Liver (tissue), 9 donors: ENCODE results near the gene RALGAPB. TPM values are rescaled to one million over a fixed set of nuclear protein-coding genes. Genes with fewer than 3 reads are reported as not detected.

Source experiments
- DNase-seq: peaks from one replicate; pipeline ENCODE4 v3.0.0-alpha.2; 2017; ENCODE audit warnings: low spot score
- H3K27ac ChIP-seq, 2 donors: one replicate each; pipeline ENCODE4 v1.7.0; 2013; ENCODE audit warnings: inconsistent platforms in 2 of 2, low read length in 2 of 2, control low read depth in 1 of 2, low read depth in 1 of 2, mild to moderate bottlenecking in 1 of 2
- H3K27me3 ChIP-seq, 4 donors: one replicate each; pipeline versions ENCODE4 v1.6.1 to v1.7.0; 2013; ENCODE audit warnings: low read length in 3 of 4, inconsistent platforms in 1 of 4, mild to moderate bottlenecking in 1 of 4, moderate library complexity in 1 of 4; ENCODE audit not compliant: control insufficient read depth in 4 of 4, insufficient read depth in 4 of 4
- H3K36me3 ChIP-seq, 4 donors: one replicate each; pipeline versions ENCODE4 v1.6.1 to v1.7.0; 2013; ENCODE audit warnings: low read length in 3 of 4, mild to moderate bottlenecking in 3 of 4, low read depth in 1 of 4, moderate library complexity in 1 of 4; ENCODE audit not compliant: control insufficient read depth in 4 of 4, insufficient read depth in 3 of 4
- H3K4me1 ChIP-seq, 4 donors: one replicate each; pipeline versions ENCODE4 v1.6.1 to v1.7.0; 2013; ENCODE audit warnings: low read length in 3 of 4, mild to moderate bottlenecking in 3 of 4, moderate library complexity in 1 of 4; ENCODE audit not compliant: control insufficient read depth in 4 of 4, insufficient read depth in 4 of 4
- H3K4me3 ChIP-seq, 3 donors: one replicate each; pipeline versions ENCODE4 v1.6.1 to v1.7.0; 2013; ENCODE audit warnings: low read length in 3 of 3, control low read depth in 1 of 3, low read depth in 1 of 3, mild to moderate bottlenecking in 1 of 3
- H3K9ac ChIP-seq, 2 donors: one replicate each; pipeline ENCODE4 v1.7.0; 2013; ENCODE audit warnings: low read length in 2 of 2, mild to moderate bottlenecking in 2 of 2, moderate library complexity in 2 of 2, control low read depth in 1 of 2, low read depth in 1 of 2
- H3K9me3 ChIP-seq, 4 donors: one replicate each; pipeline versions ENCODE4 v1.6.1 to v1.7.0; 2013; ENCODE audit warnings: low read length in 3 of 4; ENCODE audit not compliant: control insufficient read depth in 4 of 4
- ATF3 ChIP-seq: IDR thresholded peaks from 2 replicates; pipeline ENCODE4 v1.6.1; 2016; ENCODE audit warnings: antibody characterized with exemption
- FOXA1 ChIP-seq: IDR thresholded peaks from 2 replicates; pipeline ENCODE4 v1.6.1; 2016; ENCODE audit warnings: antibody characterized with exemption
- FOXA2 ChIP-seq: IDR thresholded peaks from 2 replicates; pipeline ENCODE4 v1.6.1; 2016; ENCODE audit warnings: antibody characterized with exemption
- GABPA ChIP-seq, 2 donors: IDR thresholded peaks in 1 of 2; conservative IDR thresholded peaks in 1 of 2; 2 replicates each; pipeline ENCODE4 v1.6.1; 2016; ENCODE audit warnings: antibody characterized with exemption in 2 of 2, mild to moderate bottlenecking in 1 of 2, moderate library complexity in 1 of 2
- HNF4A ChIP-seq, 2 donors: conservative IDR thresholded peaks; 2 replicates each; pipeline ENCODE4 v1.6.1; 2016; ENCODE audit warnings: antibody characterized with exemption in 2 of 2, mild to moderate bottlenecking in 2 of 2
- HNF4G ChIP-seq: IDR thresholded peaks from 2 replicates; pipeline ENCODE4 v1.6.1; 2016; ENCODE audit warnings: antibody characterized with exemption
- MAX ChIP-seq: IDR thresholded peaks from 2 replicates; pipeline ENCODE4 v1.6.1; 2016; ENCODE audit warnings: antibody characterized with exemption
- RAD21 ChIP-seq, 2 donors: IDR thresholded peaks; 2 replicates each; pipeline ENCODE4 v1.6.1; 2016; ENCODE audit warnings: antibody characterized with exemption in 2 of 2, mild to moderate bottlenecking in 2 of 2
- REST ChIP-seq: IDR thresholded peaks from 2 replicates; pipeline ENCODE4 v1.6.1; 2016; ENCODE audit warnings: antibody characterized with exemption, mild to moderate bottlenecking
- YY1 ChIP-seq: IDR thresholded peaks from 2 replicates; pipeline ENCODE4 v1.6.1; 2016; ENCODE audit warnings: antibody characterized with exemption, mild to moderate bottlenecking
- ZBTB33 ChIP-seq: IDR thresholded peaks from 2 replicates; pipeline ENCODE4 v1.6.1; 2016; ENCODE audit warnings: antibody characterized with exemption
- WGBS: extraction: QIAGEN DNeasy Blood & Tissue Kit; methylation state at CpG from one replicate; pipeline ENCODE4 v1.1.7; 2013; 5-methylcytosine and 5-hydroxymethylcytosine counted together
- polyA plus RNA-seq, 2 donors: library from polyadenylated mRNA; stranded (reverse) in 1 of 2; unstranded in 1 of 2; fragments of 200-250 nt in 1 of 2; fragments of >200 nt in 1 of 2; fragmentation: Nextera tagmentation in 1 of 2; extraction: Ambion mirVana in 1 of 2; gene quantifications; one replicate each; pipeline versions ENCODE4 v1.2.1 to v1.2.3, GENCODE V29; 2013 to 2015
- total RNA-seq, 2 donors: library from RNA; depleted of rRNA; stranded (reverse); fragments of >200 nt; gene quantifications; one replicate each; pipeline ENCODE4 v1.2.3, GENCODE V29; 2014
- donor health status: healthy.
- donor health status: healthy.
- donor health status: healthy.
- donor health status: healthy.
- donor health status: healthy.

Gene RALGAPB
- total and polyA plus RNA-seq, 4 donors = 4.3 to 19.7 (median 9.5) TPM

GRCh38 chr20:38537176-38537575 is 64.5 kb downstream of the RALGAPB start (continued):
- no peak for TF ChIP-seq YY1

GRCh38 chr20:38538789-38539188 is 66.1 kb downstream of the RALGAPB start:
- DNase-seq = no peak
- WGBS = 97% methylated on average over 2 of the region's 2 CpGs
- Histone ChIP-seq H3K4me1 (no peaks in the 10 kb centered on the region), H3K9me3 (no peaks in the 10 kb centered on the region), H3K9ac (no peak overlapping the region), H3K4me3 (no peak overlapping the region), H3K27me3 (no peaks in the 10 kb centered on the region), H3K36me3 (peaks cover 9 to 79% (median 61%) of the 10 kb centered on the region in 4 donors), H3K27ac (no peak overlapping the region)
- TF ChIP-seq YY1 (no peak), ZBTB33 (no peak), MAX (no peak)

GRCh38 chr20:38543014-38543906 is 70.6 kb downstream of the RALGAPB start:
- WGBS = 92% methylated on average over 7 of the region's 7 CpGs
- TF ChIP-seq ATF3 (no peak), ZBTB33 (no peak), REST (no peak), HNF4A (conservative IDR thresholded peaks at IDR 0.05) (no peak), RAD21 (IDR thresholded peaks at IDR 0.05) (no peak), HNF4G (no peak), FOXA1 (no peak), FOXA2 (no peak), GABPA (IDR thresholded peaks at IDR 0.05 in 1 of 2, conservative IDR thresholded peaks at IDR 0.05 in 1 of 2) (no peak)
- Histone ChIP-seq H3K4me3 (no peak overlapping the region), H3K9ac (no peak overlapping the region), H3K27me3 (no peaks in the 10 kb centered on the region), H3K4me1 (peaks cover 0 to 1% (median 0%) of the 10 kb centered on the region in 4 donors), H3K9me3 (no peaks in the 10 kb centered on the region), H3K27ac (no peak overlapping the region), H3K36me3 (peaks cover 8 to 86% (median 60%) of the 10 kb centered on the region in 4 donors)
- no peak for DNase-seq
